Nephron (organoid): ENCODE results near the gene BDH1.
A peak's percentile ranks its signal among the peaks of the same experiment; 100 is the strongest.

Source experiments
- H3K27ac Mint-ChIP-seq, 3 experiments: 2 replicates each; pipeline ENCODE4 v1.8.0; 2020; ENCODE audit warnings: mixed read lengths in 3 of 3, mild to moderate bottlenecking in 2 of 3, moderate library complexity in 1 of 3
- H3K27me3 Mint-ChIP-seq: 2 replicates; pipeline ENCODE4 v1.8.0; 2021; ENCODE audit warnings: low read depth, mild to moderate bottlenecking, moderate library complexity, mixed read lengths
- H3K36me3 Mint-ChIP-seq: 2 replicates; pipeline ENCODE4 v1.8.0; 2020; ENCODE audit warnings: low read depth, mixed read lengths
- H3K4me1 Mint-ChIP-seq: 2 replicates; pipeline ENCODE4 v1.8.0; 2020; ENCODE audit warnings: mixed read lengths
- H3K4me3 Mint-ChIP-seq, 3 experiments: 2 replicates each; pipeline ENCODE4 v1.8.0; 2020; ENCODE audit warnings: mild to moderate bottlenecking in 3 of 3, mixed read lengths in 3 of 3, moderate library complexity in 2 of 3
- H3K9me3 Mint-ChIP-seq: 2 replicates; pipeline ENCODE4 v1.8.0; 2020; ENCODE audit warnings: mixed read lengths
- CTCF ChIP-seq, 3 experiments: fragments of 200-600 bp; sonication (generic); IDR thresholded peaks; one replicate each; pipeline ENCODE4 v1.5.0; 2021; ENCODE audit warnings: antibody characterized with exemption in 3 of 3; ENCODE audit not compliant: unreplicated experiment in 3 of 3

The BDH1 gene

GRCh38 chr3:197527569-197527968, 28.2 kb downstream of the BDH1 start:
- peaks cover 2% of the 10 kb centered on the region for H3K4me1 Mint-ChIP-seq
- no peak overlapping the region for H3K4me3 Mint-ChIP-seq
- peaks cover 21% of the 10 kb centered on the region for H3K27me3 Mint-ChIP-seq

GRCh38 chr3:197525706-197526105, 30.1 kb downstream of the BDH1 start:
- Mint-ChIP-seq H3K4me3 (no peak overlapping the region), H3K9me3 (no peaks in the 10 kb centered on the region), H3K27me3 (peaks cover 21% of the 10 kb centered on the region), H3K27ac (no peak overlapping the region), H3K4me1 (peaks cover 20% of the 10 kb centered on the region), H3K36me3 (peaks cover 4% of the 10 kb centered on the region)
- no peak for TF ChIP-seq CTCF (IDR thresholded peaks at IDR 0.05; ENCODE audit: unreplicated experiment in 3 of 3)

More at GRCh38 chr3:197527569-197527968, 28.2 kb downstream of the BDH1 start:
- Mint-ChIP-seq H3K27ac (no peak overlapping the region), H3K36me3 (peaks cover 4% of the 10 kb centered on the region), H3K9me3 (no peaks in the 10 kb centered on the region)
- TF ChIP-seq CTCF (IDR thresholded peaks at IDR 0.05; ENCODE audit: unreplicated experiment in 3 of 3) = no peak

- Mint-ChIP-seq H3K9me3 (no peaks in the 10 kb centered on the region), H3K4me3 (no peak overlapping the region), H3K4me1 (peaks cover 24% of the 10 kb centered on the region), H3K27me3 (peaks cover 21% of the 10 kb centered on the region), H3K27ac (no peak overlapping the region), H3K36me3 (peaks cover 4% of the 10 kb centered on the region)
- no peak for TF ChIP-seq CTCF (IDR thresholded peaks at IDR 0.05; ENCODE audit: unreplicated experiment in 3 of 3)
Measured at GRCh38 chr3:197524128-197524527, 31.6 kb downstream of the BDH1 start.

- peaks cover 4% of the 10 kb centered on the region for H3K36me3 Mint-ChIP-seq
- H3K27me3 Mint-ChIP-seq = peaks cover 21% of the 10 kb centered on the region
- H3K4me3 Mint-ChIP-seq = no peak overlapping the region
- peak overlapping the region in 1 of 3 experiments; percentile 1 for H3K27ac Mint-ChIP-seq
- peaks cover 24% of the 10 kb centered on the region for H3K4me1 Mint-ChIP-seq
- no peaks in the 10 kb centered on the region for H3K9me3 Mint-ChIP-seq
- no peak for TF ChIP-seq CTCF (IDR thresholded peaks at IDR 0.05; ENCODE audit: unreplicated experiment in 3 of 3)
Measured at GRCh38 chr3:197523526-197523925, 32.2 kb downstream of the BDH1 start.

GRCh38 chr3:197522881-197523441, 32.8 kb downstream of the BDH1 start:
- Mint-ChIP-seq H3K4me1 (peaks cover 24% of the 10 kb centered on the region), H3K27me3 (peaks cover 21% of the 10 kb centered on the region), H3K9me3 (no peaks in the 10 kb centered on the region), H3K4me3 (peak overlapping the region in 1 of 3 experiments; percentile 0), H3K36me3 (no peaks in the 10 kb centered on the region), H3K27ac (peak overlapping the region; percentile 1 to 30 (median 13))
- TF ChIP-seq CTCF (IDR thresholded peaks at IDR 0.05; ENCODE audit: unreplicated experiment in 3 of 3) = no peak

- TF ChIP-seq CTCF (IDR thresholded peaks at IDR 0.05; ENCODE audit: unreplicated experiment in 3 of 3) = no peak
- Mint-ChIP-seq H3K27ac (peak overlapping the region; percentile 13 to 94 (median 30)), H3K4me1 (peaks cover 24% of the 10 kb centered on the region), H3K9me3 (no peaks in the 10 kb centered on the region), H3K36me3 (no peaks in the 10 kb centered on the region), H3K27me3 (peaks cover 15% of the 10 kb centered on the region), H3K4me3 (peak overlapping the region in 2 of 3 experiments; percentile 15 to 27)
Measured at GRCh38 chr3:197522183-197522715, 33.5 kb downstream of the BDH1 start.
